GM10248 (cell line): ENCODE measurements around the gene ERLEC1.

Source experiments
- CTCF ChIA-PET: fragments of 300-600 bp; sonication (Branson Sonifier 250); formaldehyde crosslinking; extraction: SDS; loops from one replicate; lab custom pipeline; 2021; ENCODE audit warnings: antibody characterized with exemption; lab: Yijun Ruan, JAX
- POLR2A ChIA-PET: fragments of 350-650 bp; sonication (Branson Sonifier 250); formaldehyde crosslinking; extraction: SDS; loops from one replicate; lab custom pipeline; 2020; ENCODE audit warnings: antibody characterized with exemption; lab: Yijun Ruan, JAX
- DNase-seq: peaks from one replicate; pipeline ENCODE4 v3.0.0; 2012; ENCODE audit errors: extremely low spot score
- CTCF ChIP-seq: IDR thresholded peaks from 2 replicates; pipeline ENCODE4 v1.5.1; 2012; ENCODE audit warnings: mild to moderate bottlenecking, low read depth; ENCODE audit errors: extremely low read depth, missing control alignments, control extremely low read depth

The ERLEC1 gene

GRCh38 chr2:53813151-53813550 lies 26.3 kb downstream of the ERLEC1 start:
- no peak for TF ChIP-seq CTCF
- POLR2A ChIA-PET, result no interaction called here
- DNase-seq, result no peak
- CTCF ChIA-PET, result interaction anchor here (1.1 to 1.4 kb wide), 4 partner anchors 10 to 19 kb away, joined by 3 read pairs; no protein-coding TSS in a partner anchor

GRCh38 chr2:53818854-53819435 lies 32.1 kb downstream of the ERLEC1 start:
- POLR2A ChIA-PET, result no interaction called here
- no peak for TF ChIP-seq CTCF
- CTCF ChIA-PET, result interaction anchor here (0.9 to 1.1 kb wide), 3 partner anchors 18 to 94 kb away, joined by 3 read pairs; no protein-coding TSS in a partner anchor
- no peak for DNase-seq

GRCh38 chr2:53819634-53820033 lies 32.8 kb downstream of the ERLEC1 start:
- ChIA-PET POLR2A (no interaction called here), CTCF (interaction anchor here (0.9 to 1.3 kb wide), 4 partner anchors 18 to 885 kb away, joined by 3 read pairs; no protein-coding TSS in a partner anchor)
- no peak for DNase-seq
- TF ChIP-seq CTCF, result no peak

DNA sequence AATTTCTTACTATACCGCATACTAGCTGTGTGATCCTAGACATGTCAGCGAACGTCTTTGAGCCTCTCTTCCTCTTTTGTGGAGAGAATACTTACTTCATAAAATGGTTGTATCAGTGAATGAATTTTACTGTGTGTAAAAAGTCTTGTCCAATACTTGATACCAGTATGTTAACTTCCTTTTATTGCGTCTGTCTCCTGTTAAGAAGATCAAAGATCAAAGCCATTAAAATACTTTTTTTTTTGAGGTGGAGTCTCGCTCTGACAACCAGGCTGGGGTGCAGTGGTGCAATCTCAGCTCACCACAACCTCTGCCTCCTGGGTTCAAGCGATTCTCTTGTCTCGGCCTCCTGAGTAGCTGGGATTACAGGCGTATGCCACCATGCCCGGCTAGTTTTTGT lies 33.2 kb downstream of the ERLEC1 start:
- no peak for TF ChIP-seq CTCF
- no peak for DNase-seq
- ChIA-PET POLR2A (no interaction called here), CTCF (interaction anchor here (0.9 to 1.3 kb wide), 4 partner anchors 19 to 885 kb away, joined by 3 read pairs; no protein-coding TSS in a partner anchor)

DNA sequence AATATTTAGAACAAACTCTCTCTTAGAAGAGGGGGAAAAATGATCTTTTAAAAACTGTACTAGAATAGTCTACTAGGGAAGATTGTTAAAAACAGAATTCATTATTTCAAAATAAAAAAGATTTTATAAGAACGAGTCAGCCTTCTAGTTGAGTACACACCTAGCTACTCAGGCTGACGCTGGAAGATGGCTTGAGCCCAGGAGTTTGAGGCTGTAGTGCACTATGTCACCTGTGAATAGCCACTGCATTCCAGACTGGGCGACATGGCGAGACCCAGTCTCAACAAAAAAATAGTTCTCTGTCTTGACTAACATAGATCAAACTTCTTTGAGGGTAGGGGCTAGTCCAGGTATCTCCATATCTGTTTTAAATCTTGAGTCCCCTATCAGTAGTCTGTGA lies 33.9 kb downstream of the ERLEC1 start:
- no peak for DNase-seq
- ChIA-PET CTCF (interaction anchor here (1.3 kb wide), 1 partner anchor 884 kb away, joined by 3 read pairs; no protein-coding TSS in a partner anchor), POLR2A (no interaction called here)
- no peak for TF ChIP-seq CTCF

GRCh38 chr2:53821810-53822209 lies 35.0 kb downstream of the ERLEC1 start:
- CTCF ChIA-PET, result interaction anchor here (1.4 kb wide), 1 partner anchor 8 kb away, joined by 3 read pairs; no protein-coding TSS in a partner anchor
- POLR2A ChIA-PET, result no interaction called here
- DNase-seq, result no peak
- no peak for TF ChIP-seq CTCF
